ENCODE data around the gene ADAM23. TPM values are rescaled to one million over a fixed set of nuclear protein-coding genes. Genes with fewer than 3 reads are reported as not detected.

Gene ADAM23
- total RNA-seq, 4 donors from 2014 or later = 2.7 to 12.5 (median 4.9) TPM

DNA sequence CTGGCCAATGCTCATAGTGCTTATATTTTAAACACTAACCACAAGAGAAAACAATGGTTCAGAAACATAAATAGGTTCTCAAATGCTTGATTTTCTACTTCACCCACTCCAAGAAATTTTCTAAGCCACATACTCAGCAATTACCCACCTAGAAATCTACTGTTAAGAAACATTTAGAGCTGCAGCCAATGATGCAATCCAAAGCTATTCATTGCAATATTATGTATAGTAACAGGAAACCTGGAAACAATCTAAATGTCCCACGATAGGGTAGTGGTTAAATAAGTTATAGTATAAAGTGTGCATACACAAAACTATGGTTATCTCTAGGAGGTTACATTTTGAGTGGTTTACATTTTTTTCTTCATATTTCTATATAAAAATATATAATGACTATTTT, 204.7 kb downstream of the ADAM23 start:
- TF ChIP-seq, protein P1, sequence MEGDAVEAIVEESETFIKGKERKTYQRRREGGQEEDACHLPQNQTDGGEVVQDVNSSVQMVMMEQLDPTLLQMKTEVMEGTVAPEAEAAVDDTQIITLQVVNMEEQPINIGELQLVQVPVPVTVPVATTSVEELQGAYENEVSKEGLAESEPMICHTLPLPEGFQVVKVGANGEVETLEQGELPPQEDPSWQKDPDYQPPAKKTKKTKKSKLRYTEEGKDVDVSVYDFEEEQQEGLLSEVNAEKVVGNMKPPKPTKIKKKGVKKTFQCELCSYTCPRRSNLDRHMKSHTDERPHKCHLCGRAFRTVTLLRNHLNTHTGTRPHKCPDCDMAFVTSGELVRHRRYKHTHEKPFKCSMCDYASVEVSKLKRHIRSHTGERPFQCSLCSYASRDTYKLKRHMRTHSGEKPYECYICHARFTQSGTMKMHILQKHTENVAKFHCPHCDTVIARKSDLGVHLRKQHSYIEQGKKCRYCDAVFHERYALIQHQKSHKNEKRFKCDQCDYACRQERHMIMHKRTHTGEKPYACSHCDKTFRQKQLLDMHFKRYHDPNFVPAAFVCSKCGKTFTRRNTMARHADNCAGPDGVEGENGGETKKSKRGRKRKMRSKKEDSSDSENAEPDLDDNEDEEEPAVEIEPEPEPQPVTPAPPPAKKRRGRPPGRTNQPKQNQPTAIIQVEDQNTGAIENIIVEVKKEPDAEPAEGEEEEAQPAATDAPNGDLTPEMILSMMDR (IDR thresholded peaks at IDR 0.05) = no peak
- no peak for TF ChIP-seq EP300 (IDR thresholded peaks at IDR 0.05)
- TF ChIP-seq POLR2A (IDR thresholded peaks at IDR 0.05) = no peak
- Histone ChIP-seq H3K27ac (no peak overlapping the region), H3K4me3 (no peak overlapping the region), H3K36me3 (no peaks in the 10 kb centered on the region), H3K9me3 (no peaks in the 10 kb centered on the region), H3K27me3 (peaks cover 0 to 4% of the 10 kb centered on the region in 2 donors), H3K4me1 (no peaks in the 10 kb centered on the region)
- 56 to 65% methylated on average over 1 of the region's 1 CpG for WGBS, 2 donors
- DNase-seq (ENCODE audit: low spot score in 2 of 2) = no peak

DNA sequence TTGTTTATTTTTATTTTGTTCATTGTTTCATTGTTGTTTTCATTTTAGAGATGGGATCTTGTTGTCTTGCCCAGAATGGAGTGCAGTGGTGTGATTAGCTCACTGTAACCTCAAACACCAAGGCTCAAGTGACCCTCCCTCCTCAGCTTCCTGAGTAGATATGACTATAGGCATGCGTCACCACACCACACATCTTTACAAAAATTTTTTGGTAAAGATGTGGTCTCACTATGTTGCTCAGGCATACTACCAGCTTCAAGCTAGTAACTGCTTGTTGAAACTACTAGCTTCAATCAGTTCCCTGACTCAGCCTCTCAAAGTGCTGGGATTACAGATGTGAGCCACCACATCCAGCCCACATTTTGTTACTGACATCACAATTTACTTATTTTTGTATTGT, 213.8 kb downstream of the ADAM23 start:
- Histone ChIP-seq H3K27me3 (no peaks in the 10 kb centered on the region), H3K4me1 (no peaks in the 10 kb centered on the region), H3K4me3 (no peak overlapping the region), H3K27ac (no peak overlapping the region), H3K9me3 (peaks cover 0 to 19% (median 0%) of the 10 kb centered on the region in 4 donors), H3K36me3 (no peaks in the 10 kb centered on the region)
- TF ChIP-seq, protein P1 (IDR thresholded peaks at IDR 0.05) = no peak
- no peak for TF ChIP-seq POLR2A (IDR thresholded peaks at IDR 0.05)
- no peak for TF ChIP-seq EP300 (IDR thresholded peaks at IDR 0.05)
- WGBS, 2 donors = 95 to 96% methylated on average over 1 of the region's 1 CpG
- no peak for DNase-seq (ENCODE audit: low spot score in 2 of 2)

DNA sequence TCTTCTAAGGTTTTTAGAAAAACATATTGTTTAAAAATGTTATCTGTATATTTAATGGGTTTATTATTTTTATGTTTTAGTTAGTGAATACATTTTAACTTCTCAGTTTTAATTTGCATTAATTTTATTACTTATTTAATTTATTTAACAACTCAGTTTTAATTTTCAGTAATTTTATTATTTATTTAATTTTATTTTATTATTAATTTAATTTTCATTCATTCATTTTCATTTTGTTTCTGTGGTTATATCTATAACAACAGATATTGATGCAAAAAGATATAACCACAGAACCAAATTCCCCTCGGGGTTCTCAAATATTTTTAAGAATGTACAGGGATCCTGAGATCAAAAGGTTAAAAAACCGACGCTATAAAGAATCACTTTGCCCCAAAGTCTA, 221.9 kb downstream of the ADAM23 start:
- Histone ChIP-seq H3K4me3 (no peak overlapping the region), H3K27me3 (no peaks in the 10 kb centered on the region), H3K27ac (no peak overlapping the region), H3K36me3 (no peaks in the 10 kb centered on the region), H3K9me3 (no peaks in the 10 kb centered on the region), H3K4me1 (no peaks in the 10 kb centered on the region)
- no peak for TF ChIP-seq POLR2A (IDR thresholded peaks at IDR 0.05)
- TF ChIP-seq, protein P1 (IDR thresholded peaks at IDR 0.05) = no peak
- no peak for TF ChIP-seq EP300 (IDR thresholded peaks at IDR 0.05)
- 72 to 84% methylated on average over 3 of the region's 3 CpGs for WGBS, 2 donors
- DNase-seq (ENCODE audit: low spot score in 2 of 2) = no peak

Other genes starting within 250 kb of the ADAM23 start
- gene ZDBF2, start 168.9 kb upstream of the ADAM23 start, total RNA-seq = 10 to 100 TPM in 3 of 4 donors, 1 to 10 TPM in 1; 9.0 to 16.1 (median 13.0) TPM
- not detected for gene FAM237A, start 199.0 kb downstream of the ADAM23 start, total RNA-seq

All from tibial nerve (tissue), 4 donors.